CD4-positive, alpha-beta T cell treated with Interleukin-6 at 100 ng/mL for 8 hours (primary cell): ENCODE measurements around the gene ATP8B1.
"Not testable (repeated sequence)": the region's sequence is repeated elsewhere in the genome, so short reads cannot be mapped to it uniquely, and the experiment has no call there.

Experiments used
- DNase-seq: peaks from one replicate; pipeline ENCODE4 v3.0.0-alpha.2; 2020; ENCODE audit warnings: mixed read lengths, low spot score

Gene ATP8B1

DNA sequence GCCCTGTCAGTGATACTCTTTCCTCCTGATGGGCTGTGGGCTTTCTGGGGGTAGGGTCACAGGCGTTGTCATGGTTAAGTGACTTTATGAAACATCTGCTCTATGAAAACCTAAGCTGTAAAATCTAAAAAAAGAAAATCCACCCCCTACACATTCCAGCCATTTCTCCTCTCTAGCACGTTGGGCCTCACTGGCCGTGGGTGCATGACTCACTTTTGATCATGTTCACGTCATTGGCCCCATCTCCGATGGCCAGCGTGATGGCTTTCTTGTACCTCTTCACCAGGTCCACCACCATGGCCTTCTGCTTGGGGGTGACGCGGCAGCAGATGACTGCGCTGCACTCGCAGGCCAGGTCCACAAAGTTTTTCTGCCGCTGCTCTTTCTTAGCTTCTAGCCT is 142.2 kb downstream of the ATP8B1 start:
- no peak for DNase-seq

DNA sequence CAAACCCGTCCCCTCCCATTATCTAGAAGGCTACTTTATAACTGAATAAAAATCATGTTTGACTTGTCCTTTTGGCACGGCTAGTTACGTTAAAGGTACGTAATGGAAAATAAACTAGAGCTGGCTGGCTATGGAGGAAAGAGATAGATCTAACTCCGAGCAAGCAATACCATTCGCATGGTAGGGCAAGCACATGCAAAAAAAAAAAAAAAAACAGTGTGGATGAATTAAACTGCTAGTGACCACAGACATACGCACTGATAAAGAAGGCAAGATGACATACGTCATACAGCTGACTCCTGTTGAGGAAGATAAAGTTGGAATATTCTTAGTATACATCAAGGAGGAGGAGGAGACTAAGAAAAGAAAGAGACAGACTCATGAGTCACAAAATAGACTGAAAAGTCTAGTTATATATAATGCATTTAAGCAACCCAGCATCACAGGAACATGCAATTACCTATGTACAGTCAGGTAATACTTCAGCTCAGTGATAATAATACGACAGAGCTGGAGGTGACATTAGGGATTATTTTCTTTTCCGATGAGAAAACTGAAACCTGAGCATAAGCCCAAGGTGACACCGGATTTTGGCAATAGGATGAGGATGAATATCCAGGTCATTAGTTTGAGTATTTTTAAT is 143.5 kb downstream of the ATP8B1 start:
- no peak for DNase-seq

DNA sequence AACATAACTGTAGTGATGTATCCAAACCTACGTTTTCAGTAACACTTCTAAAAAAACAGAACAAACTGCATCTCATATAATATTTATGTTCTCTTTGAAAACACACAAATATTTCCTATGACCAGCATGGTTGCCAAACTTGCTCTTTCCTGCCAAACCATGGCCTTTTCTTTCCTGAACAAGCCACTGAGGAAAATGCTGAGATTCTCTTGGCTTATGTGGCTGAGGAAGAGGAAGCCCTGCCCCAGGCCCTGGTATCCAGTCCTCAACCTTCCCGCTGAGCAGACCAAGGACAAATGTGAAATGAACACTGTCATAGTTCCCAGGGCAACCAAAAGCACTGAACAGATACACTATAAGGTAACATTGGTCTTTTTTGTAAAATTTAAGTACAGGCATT is 145.6 kb downstream of the ATP8B1 start:
- DNase-seq = no peak

DNA sequence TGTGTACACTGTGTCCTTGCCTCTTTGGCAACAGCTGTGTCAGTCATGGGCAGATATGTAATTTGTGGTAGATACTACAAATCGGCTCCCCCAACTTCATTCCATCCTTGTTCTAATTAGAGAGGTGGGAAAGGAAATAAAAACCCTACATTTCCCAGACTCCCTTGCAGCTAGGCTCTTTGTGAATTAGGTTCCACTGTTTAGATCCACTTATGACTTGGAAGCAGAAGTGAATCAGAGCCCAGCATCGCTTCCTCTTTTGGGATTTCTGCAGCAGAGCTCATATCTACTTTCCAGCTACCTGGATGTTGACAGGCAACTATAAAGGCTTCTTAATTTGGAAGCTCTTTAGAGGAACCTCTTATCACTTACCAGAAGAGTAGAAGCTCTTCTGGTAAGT is 147.4 kb downstream of the ATP8B1 start:
- no peak for DNase-seq

DNA sequence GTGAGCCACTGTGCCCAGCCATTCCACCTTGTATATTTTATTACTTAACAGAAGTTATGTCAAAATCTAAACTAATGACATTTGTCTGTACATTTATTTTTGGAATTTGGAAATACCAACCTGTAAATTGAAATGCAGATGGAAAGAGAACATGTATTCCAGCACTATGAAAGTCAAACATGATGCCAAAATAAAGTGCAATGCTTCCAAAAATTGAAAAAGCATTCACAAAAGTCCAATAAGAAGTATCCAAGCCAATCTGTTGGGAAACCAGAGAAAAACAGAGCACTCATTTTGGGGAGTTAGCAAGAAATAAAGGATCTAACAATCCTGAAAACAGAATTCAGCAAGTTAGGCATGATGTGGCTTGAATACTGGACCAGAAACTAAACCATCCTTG is 151.2 kb downstream of the ATP8B1 start:
- no peak for DNase-seq

DNA sequence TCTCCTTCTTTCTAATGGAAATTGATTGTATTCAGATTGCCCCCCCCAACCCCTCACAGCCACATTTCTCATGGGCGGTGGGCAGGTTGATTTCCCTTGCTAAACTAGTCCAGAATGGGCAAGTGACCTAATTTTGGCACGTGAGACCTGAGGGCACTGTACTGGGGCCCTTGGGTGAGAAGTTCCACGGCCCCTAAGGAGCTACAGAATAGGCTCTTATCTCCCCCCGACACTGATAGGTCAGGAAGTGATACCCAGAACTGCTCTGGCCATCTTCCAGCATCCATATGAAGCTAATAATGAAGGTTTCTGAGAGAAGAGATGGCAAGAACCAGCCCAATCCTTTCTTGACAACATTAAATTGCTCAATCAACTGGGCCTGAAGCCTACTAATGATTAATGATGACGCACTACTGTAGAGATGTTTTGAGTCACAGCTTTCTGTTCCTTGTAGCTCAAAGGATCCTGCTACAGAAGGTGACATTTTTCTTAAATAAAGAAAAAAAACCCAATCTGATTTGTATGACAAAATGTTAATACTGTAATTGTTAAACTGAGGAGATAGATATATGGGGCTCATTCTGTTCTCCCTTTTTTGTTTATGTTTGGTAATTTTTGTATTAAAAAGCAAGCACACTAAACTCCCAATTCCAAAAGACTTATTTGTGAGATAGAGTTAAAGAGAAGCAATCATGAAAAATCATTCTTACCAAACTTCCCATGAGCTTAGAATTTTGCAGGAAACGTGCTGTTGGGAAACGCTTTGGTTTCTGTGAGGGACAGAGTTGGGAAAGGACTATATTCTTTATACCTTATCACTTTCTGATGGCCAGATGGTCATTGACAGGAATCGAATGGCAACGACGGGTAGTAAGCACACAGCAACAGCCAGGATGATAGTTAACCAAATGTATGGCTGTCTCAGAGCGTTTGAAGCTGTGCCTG is 153.3 kb downstream of the ATP8B1 start:
- DNase-seq = no peak

DNA sequence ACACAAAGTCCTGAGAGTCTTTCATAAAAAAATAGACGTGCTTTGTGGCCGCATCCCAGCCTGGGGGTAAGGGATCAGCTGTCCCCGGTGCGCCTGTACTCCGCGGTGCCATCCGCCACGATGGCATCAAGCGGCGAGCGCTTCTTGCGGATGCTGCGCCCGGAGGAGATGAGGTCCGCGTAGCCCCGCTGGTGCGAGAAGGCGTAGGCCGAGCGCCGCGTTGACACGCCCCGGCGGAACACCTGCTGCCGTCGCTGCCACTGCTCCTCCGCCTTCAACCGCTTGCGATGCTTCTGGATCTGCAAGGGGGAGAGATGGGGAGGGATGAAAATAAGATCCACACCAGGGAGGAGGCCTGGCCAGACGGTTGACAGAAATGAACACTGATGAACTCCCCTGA is 154.7 kb downstream of the ATP8B1 start:
- no peak for DNase-seq

DNA sequence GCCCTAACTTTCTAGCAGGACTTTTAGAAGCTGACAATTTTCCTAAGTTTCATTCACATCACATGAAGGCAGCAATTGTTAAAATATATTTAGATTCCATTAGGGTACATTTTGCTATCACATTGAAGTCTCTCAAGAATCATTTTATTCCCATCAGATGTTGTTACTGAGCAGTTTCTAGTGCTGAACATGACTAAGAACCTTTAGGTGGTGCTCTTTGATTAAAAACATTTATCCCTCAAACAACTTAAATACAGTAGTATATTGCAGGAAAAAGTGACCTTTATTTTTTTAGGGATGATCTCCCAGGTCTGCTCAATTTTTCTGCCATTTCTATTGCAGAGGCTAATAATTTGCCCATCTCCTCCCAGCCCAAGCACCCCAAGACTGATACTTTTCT is 158.6 kb downstream of the ATP8B1 start:
- DNase-seq = no peak

DNA sequence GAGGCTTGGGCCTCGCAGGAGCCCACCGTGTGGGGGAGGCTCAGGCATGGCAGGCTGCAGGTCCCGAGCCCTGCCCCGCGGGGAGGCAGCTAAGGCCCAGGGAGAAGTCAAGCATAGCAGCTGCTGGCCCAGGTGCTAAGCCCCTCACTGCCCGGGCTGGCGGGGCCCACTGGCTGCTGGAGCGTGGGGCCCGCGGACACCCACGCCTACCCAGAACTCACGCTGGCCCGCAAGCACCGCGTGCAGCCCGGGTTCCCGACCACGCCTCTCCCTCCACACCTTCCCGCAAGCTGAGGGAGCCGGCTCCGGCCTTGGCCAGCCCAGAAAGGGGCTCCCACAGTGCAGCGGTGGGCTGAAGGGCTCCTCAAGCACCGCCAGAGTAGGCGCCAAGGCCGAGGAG is 159.4 kb downstream of the ATP8B1 start:
- not testable (repeated sequence) for DNase-seq

DNA sequence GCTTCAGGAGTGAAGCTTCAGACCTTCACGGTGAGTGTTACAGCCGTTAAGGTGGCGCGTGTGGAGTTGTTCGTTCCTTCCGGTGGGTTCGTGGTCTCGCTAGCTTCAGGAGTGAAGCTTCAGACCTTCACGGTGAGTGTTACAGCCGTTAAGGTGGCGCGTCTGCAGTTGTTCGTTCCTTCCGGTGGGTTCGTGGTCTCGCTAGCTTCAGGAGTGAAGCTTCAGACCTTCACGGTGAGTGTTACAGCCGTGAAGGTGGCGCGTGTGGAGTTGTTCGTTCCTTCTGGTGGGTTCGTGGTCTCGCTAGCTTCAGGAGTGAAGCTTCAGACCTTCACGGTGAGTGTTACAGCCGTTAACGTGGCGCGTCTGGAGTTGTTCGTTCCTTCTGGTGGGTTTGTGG is 160.7 kb downstream of the ATP8B1 start:
- DNase-seq = not testable (repeated sequence)

DNA sequence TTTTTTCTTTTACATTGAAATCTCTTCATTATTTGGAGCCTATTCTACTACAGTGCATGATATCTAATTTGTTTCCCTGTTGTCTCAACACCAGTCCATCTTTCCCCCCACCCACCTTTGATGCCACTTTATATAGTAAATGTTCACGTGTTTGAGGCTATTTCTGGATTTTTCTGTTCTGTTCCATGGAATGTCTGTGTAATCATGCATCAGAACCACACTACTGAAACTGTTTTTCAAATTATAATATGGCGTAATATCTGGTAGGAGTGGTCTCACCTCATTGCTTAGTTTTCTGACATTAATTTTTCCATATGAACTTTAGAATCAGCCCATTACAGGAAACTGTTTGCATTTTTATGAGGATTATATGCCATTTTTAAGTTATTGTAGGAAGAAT is 162.4 kb downstream of the ATP8B1 start:
- no peak for DNase-seq

DNA sequence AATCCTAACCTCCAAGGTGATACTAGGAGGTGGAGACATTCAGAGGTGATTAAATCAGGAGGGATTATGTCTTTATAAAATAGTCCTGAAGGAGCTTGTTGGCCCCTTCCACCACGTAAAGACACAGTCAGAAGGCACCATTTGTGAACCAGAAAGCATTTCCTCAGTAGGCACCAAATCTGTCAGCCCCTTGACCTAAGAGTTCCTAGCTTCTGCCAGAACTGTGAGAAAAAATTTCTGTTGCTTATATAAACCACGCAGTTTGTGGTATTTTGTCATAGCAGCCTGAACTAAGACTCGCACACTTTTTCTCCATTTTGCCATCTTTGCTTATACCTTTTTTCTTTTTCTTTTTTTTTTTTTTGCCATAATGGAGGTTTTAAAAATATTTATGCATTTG is 162.9 kb downstream of the ATP8B1 start:
- no peak for DNase-seq

DNA sequence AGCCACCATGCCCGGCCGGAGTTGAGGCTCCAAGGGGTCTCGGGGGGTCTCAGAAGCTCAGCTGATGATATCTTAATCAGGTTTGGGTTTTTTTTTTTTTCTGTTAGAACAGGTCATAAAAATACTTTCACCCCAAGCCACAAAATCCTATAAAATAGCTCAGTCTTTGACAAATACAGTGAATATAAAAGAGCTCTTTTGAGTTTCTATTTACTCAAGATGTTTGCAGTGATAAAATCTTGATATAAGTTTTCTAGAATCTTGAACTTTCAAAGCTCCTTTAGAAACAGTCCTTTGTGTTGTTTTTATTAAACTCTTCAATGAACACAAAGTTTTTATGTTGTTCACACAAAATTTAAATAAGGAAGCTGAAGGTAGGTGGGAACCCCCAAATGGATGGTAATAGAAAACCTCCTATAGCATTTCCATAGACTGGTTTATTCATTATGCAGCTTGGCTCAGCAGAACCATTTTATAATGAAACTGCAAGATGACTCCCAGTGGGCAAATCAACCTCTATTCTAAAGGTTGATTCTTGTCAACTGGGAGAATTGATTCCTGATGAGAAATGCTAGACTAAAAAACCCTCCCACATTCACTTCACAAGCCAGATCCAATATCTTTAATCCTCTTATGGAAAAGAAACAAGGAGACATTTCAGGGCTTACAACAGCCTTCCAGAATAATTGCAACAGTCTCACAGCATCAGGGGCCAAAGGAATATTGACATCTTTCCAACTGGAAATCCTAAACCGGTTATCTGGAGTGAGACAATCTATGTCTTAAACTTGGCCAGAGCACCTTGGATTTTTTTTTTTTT is 167.9 kb downstream of the ATP8B1 start:
- no peak for DNase-seq

DNA sequence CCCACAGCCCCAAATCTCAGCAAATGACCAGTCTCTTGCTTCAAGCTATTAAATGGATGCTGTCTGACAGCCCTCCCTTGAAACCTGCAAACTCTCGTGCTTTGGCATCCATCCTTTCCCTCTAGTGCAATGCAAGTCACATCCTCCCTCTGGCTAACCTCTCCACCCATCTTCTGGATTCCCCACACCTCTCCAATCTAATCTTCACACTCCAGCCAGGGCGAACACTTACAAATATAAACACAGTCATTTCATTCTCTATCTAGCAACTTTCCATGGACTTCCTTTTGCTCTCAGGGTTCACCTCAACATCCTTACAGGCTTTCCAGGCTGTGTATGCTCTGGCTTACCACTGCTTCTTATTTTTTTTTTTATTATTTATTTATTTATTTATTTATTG is 171.4 kb downstream of the ATP8B1 start:
- no peak for DNase-seq

DNA sequence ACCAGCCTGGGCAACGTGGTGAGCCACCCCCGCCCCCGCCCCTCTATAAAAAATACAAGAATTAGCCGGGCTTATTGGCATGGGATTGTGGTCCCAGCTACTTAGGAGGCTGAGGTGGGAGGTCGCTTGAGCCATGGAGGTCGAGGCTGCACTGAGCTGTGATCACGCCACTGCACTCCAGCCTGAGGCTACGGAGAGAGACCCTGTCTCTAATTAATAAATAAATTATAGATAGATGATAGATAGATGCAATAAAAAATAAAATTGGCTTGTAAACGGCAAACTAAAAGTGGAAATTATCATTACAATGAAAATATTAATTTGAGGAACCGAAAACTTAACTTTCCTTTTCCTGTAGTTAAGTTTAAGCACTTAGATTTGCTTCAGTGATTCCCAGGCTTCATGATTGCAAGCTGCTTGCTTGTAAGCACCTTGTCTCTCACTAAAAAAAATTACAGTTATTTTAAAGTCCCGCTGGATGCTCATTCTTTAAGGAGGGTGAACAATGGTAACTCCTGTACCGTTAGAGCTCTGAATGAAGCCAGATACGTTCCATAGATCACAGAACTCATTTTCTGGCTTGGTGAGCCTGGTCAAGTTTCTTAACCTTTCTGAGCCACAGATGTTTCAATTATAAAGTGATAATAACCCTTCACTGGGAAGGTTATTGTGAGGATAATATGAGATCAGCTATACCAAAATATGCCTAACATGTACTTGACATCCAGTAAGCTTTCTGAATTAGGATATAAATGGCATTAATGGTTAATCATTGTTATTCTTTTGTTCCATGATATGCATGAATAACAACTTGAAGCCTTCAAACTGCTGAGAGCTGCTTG is 172.1 kb downstream of the ATP8B1 start:
- no peak for DNase-seq

DNA sequence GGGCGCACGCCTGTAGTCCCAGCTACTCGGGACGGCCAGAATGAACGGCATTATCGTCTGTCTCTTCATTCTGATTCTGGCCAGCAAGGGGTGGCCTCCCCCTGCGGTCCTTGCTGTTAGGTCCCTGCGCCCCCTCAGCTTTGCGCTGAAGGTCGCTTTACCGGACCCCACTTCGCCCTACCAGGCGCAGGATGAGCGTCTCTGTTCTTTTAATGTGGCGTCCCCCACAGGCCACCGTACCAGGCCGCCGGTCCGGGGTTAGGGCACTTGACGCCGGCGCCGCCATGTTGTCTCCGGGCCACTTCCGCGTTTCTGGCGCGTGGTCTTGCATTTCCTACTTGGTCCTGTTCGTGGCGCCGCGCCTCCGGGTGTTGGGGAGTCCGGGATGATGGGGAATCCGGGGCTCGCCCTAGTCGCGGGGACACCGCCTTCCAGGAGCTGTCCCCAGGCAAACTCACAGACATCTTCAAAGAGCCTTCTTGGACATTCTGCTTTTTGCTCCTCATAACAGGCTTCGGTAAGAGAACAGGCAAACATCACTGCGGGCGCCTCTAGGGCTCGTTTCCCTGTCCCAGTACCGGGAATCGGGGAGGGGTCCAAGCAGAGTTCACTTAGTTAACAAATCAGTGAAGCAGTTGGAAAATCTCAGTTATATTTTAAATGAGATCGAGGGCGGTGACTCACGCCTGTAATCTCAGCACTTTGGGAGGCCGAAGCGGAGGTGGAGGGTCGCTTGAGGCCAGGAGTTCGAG is 172.9 kb downstream of the ATP8B1 start:
- DNase-seq = peak; percentile 92

DNA sequence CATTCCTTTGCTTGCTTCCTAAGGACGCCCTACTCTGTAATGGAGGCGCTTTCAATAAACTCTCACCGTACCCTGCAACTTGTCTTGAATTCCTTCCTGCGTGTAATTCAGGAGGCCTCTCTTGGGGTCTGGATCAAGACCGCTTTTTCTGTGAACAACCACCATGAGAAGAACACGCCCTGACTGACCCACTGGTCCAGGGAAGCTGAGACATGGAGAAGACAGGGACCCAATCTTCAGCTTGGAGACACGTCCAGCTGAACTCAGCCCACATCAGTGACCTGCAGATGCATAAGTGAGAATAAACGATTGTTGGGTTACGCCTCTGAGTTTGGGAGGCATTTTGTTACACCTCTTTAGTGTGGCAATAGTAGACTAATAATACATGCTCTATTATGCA is 173.7 kb downstream of the ATP8B1 start:
- DNase-seq = no peak

DNA sequence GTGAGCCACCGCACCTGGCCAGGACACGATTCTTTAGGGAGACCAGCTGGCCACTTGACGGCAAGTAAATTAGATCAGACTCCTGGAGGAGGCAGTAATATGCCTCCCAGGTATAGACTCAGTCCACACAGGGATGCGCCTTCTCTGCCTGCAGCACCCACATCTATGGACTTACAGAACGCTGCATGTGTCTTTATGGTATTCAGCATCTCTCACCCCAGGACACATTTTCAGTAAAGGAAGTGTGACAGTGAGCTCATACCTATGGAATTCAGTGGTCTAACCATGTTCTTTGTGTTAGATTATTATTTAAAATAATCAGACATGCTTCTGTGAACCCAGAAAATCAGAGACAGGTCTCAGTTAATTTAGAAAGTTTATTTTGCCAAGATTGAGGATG is 175.6 kb downstream of the ATP8B1 start:
- DNase-seq = no peak

DNA sequence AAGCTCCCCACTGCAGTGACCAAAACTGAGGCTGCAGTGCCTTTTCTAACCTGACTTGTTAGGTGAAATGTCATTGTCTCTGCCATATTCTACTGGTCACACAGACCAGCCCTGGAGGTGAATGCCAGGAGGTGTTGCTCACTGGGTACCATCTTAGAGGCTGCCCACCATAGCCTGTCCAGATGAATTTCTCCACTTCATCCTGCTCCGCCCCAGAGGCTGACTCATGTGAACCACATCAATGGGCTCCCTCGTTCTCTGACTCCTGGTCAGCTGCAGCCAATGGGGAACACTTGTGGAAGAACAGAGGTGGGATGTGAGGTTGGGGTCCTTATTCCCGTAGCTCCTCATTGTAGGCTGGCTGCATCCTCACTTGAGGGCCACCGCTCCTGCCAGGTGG is 178.1 kb downstream of the ATP8B1 start:
- no peak for DNase-seq

DNA sequence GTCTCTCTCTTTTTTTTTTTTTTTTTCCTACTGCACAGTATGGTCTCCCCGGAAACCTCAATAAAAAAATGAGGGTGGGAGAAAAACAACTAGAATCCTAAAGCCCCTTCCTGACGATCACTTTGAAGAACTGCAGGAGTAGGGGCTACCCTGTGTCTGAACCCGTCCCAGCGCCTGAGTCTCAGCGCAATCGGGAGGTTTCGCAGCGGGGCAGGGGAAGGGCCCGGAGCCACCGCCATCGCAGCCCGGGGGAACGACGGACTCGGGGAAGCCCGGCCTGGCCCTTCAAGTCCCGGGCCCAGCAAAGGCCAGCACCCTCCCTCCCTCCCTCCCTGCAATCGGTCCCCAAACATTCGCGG is 181.9 kb downstream of the ATP8B1 start:
- DNase-seq = no peak

DNA sequence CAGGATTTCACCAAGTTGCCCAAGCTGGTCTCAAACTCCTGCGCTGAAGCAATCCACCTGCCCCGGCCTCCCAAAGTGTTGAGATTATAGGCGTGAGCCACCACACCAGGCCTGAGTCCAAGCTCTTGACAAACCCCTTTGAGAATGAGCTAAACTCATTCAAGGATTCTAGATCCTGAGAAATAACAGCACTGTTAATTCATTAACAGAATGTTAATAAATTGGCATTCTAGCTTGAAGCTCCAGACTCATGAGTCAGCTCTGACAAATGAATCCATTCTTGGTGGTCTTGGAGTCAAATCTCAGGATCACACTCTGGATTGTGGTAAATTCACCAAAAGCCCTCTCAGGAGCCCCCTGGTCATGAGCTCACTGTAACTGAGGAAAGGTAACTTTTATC is 183.2 kb downstream of the ATP8B1 start:
- no peak for DNase-seq
